Hepatocyte (in vitro differentiated cells): ENCODE results near the gene FER1L5. TPM values are rescaled to one million over a fixed set of nuclear protein-coding genes. Genes with fewer than 3 reads are reported as not detected.

ENCODE experiments used
- DNase-seq: peaks from one replicate; pipeline ENCODE4 v3.0.0-alpha.2; 2016; ENCODE audit warnings: low spot score
- H2AFZ ChIP-seq: fragments of 200-600 bp; sonication (generic); 2 replicates; pipeline ENCODE4 v1.6.0; 2016; ENCODE audit warnings: antibody characterized with exemption, mild to moderate bottlenecking
- H3K27ac ChIP-seq: fragments of 200-600 bp; sonication (generic); 2 replicates; pipeline ENCODE4 v1.5.1; 2016; ENCODE audit warnings: mild to moderate bottlenecking
- H3K27me3 ChIP-seq: fragments of 200-600 bp; sonication (generic); 2 replicates; pipeline ENCODE4 v1.6.1; 2016
- H3K36me3 ChIP-seq: fragments of 200-600 bp; sonication (generic); replicated peaks from 2 replicates; pipeline ENCODE4 v1.5.1; 2016; ENCODE audit warnings: low read depth; ENCODE audit not compliant: insufficient read depth
- H3K4me1 ChIP-seq: fragments of 200-600 bp; sonication (generic); 2 replicates; pipeline ENCODE4 v1.5.1; 2016; ENCODE audit warnings: mild to moderate bottlenecking, moderate library complexity; ENCODE audit not compliant: insufficient read depth
- H3K4me2 ChIP-seq: fragments of 200-600 bp; sonication (generic); 2 replicates; pipeline ENCODE4 v1.6.0; 2016
- H3K4me3 ChIP-seq: fragments of 200-600 bp; sonication (generic); 2 replicates; pipeline ENCODE4 v1.5.1; 2016; ENCODE audit warnings: mild to moderate bottlenecking
- H3K79me2 ChIP-seq: fragments of 200-600 bp; sonication (generic); 2 replicates; pipeline ENCODE4 v1.6.0; 2017; ENCODE audit warnings: mild to moderate bottlenecking
- H3K9me2 ChIP-seq: fragments of 200-600 bp; sonication (generic); replicated peaks from 2 replicates; pipeline ENCODE4 v1.6.0; 2017; ENCODE audit warnings: mild to moderate bottlenecking; ENCODE audit not compliant: insufficient read depth
- H3K9me3 ChIP-seq: fragments of 200-600 bp; sonication (generic); 2 replicates; pipeline ENCODE4 v1.5.1; 2016; ENCODE audit warnings: low read depth, mild to moderate bottlenecking
- H4K20me1 ChIP-seq: fragments of 200-600 bp; sonication (generic); 2 replicates; pipeline ENCODE4 v1.6.0; 2016; ENCODE audit warnings: mild to moderate bottlenecking; ENCODE audit not compliant: insufficient read depth, poor library complexity, severe bottlenecking
- EZH2 ChIP-seq: fragments of 200-600 bp; sonication (generic); IDR thresholded peaks from 2 replicates; pipeline ENCODE4 v1.6.1; 2016; ENCODE audit warnings: antibody characterized with exemption, mild to moderate bottlenecking, borderline replicate concordance
- EZH2phosphoT487 ChIP-seq: fragments of 200-600 bp; sonication (generic); IDR thresholded peaks from one replicate; pipeline ENCODE4 v1.6.1; 2018; ENCODE audit warnings: antibody characterized with exemption, mild to moderate bottlenecking, low read depth, moderate library complexity; ENCODE audit not compliant: unreplicated experiment, severe bottlenecking
- WGBS: methylation state at CpG from one replicate; pipeline ENCODE4 v1.1.6; 2016; ENCODE audit warnings: low lambda C conversion rate; ENCODE audit errors: missing lambda C conversion rate; 5-methylcytosine and 5-hydroxymethylcytosine counted together
- polyA plus RNA-seq: library from polyadenylated mRNA; unstranded; fragments of >200 nt; fragmentation: Nextera tagmentation; extraction: Ambion mirVana; gene quantifications from 2 replicates; pipeline ENCODE4 v1.2.1, GENCODE V29; 2016
- total RNA-seq: library from RNA; depleted of rRNA; stranded (reverse); fragments of >200 nt; gene quantifications from 2 replicates; pipeline ENCODE4 v1.2.3, GENCODE V29; 2014
- TF ChIP-seq, protein P1 (sequence below): fragments of 200-600 bp; sonication (generic); IDR thresholded peaks from 2 replicates; pipeline ENCODE4 v1.5.1; 2016; ENCODE audit warnings: antibody characterized with exemption, mild to moderate bottlenecking; ENCODE audit not compliant: poor library complexity

FER1L5 gene
- total and polyA plus RNA-seq, 2 experiments from 2014 or later, result 0.10 to 0.33 TPM

DNA sequence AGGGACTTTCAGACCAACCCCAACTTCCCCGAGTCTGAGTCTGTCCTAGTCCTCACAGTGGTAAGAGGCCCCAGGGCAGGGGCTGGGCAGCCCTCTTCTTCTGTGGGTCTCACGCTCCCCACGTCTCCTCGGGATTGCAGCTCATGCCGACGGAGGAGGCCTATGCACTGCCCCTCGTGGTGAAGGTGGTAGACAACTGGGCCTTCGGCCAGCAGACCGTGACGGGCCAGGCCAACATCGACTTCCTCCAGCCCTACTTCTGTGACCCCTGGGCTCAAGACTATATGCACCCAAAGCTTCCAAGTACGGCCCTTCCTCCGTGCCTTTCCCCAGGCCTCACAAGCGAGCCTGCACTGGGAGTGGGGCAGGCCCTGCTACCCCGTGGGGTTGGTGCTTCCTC lies 53.0 kb downstream of the FER1L5 start:
- TF ChIP-seq, protein P1, sequence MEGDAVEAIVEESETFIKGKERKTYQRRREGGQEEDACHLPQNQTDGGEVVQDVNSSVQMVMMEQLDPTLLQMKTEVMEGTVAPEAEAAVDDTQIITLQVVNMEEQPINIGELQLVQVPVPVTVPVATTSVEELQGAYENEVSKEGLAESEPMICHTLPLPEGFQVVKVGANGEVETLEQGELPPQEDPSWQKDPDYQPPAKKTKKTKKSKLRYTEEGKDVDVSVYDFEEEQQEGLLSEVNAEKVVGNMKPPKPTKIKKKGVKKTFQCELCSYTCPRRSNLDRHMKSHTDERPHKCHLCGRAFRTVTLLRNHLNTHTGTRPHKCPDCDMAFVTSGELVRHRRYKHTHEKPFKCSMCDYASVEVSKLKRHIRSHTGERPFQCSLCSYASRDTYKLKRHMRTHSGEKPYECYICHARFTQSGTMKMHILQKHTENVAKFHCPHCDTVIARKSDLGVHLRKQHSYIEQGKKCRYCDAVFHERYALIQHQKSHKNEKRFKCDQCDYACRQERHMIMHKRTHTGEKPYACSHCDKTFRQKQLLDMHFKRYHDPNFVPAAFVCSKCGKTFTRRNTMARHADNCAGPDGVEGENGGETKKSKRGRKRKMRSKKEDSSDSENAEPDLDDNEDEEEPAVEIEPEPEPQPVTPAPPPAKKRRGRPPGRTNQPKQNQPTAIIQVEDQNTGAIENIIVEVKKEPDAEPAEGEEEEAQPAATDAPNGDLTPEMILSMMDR, result no peak
- no peak for TF ChIP-seq EZH2phosphoT487
- no peak for TF ChIP-seq EZH2
- H3K27me3 ChIP-seq, result no peaks in the 10 kb centered on the region
- H3K9me2 ChIP-seq, result no peaks in the 10 kb centered on the region
- no peak overlapping the region for H3K4me3 ChIP-seq
- H4K20me1 ChIP-seq, result no peaks in the 10 kb centered on the region
- no peaks in the 10 kb centered on the region for H3K79me2 ChIP-seq
- H2AFZ ChIP-seq, result no peak overlapping the region
- no peak for DNase-seq
- no peaks in the 10 kb centered on the region for H3K36me3 ChIP-seq
- no peak overlapping the region for H3K4me2 ChIP-seq
- H3K9me3 ChIP-seq, result no peaks in the 10 kb centered on the region
- WGBS, result 91% methylated on average over 14 of the region's 15 CpGs
- no peaks in the 10 kb centered on the region for H3K4me1 ChIP-seq
- H3K27ac ChIP-seq, result no peak overlapping the region

DNA sequence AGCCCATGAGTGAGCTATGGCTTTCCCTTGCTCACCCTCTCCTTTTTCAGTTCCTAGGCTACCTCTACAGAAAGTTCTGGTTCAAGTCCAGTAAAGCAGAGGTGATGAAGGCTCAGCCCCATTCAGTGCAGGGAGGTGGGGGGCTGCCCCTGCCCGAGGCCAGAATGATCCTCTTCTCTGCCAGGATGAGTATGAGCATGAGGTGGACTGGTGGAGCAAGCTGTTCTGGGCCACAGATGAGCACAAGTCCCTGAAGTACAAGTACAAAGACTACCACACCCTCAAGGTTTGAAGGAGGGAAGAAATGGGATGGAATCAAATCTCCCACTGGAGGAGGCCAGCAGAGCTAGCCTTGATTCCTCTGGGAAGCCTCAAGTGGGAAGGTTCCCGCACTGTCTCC lies 54.9 kb downstream of the FER1L5 start:
- Histone ChIP-seq H2AFZ (no peak overlapping the region), H3K27me3 (no peaks in the 10 kb centered on the region), H3K4me1 (no peaks in the 10 kb centered on the region), H3K9me2 (no peaks in the 10 kb centered on the region), H4K20me1 (no peaks in the 10 kb centered on the region), H3K27ac (no peak overlapping the region), H3K4me3 (no peak overlapping the region), H3K36me3 (no peaks in the 10 kb centered on the region), H3K9me3 (no peaks in the 10 kb centered on the region), H3K4me2 (no peak overlapping the region), H3K79me2 (no peaks in the 10 kb centered on the region)
- TF ChIP-seq, protein P1, result no peak
- TF ChIP-seq EZH2phosphoT487 (no peak), EZH2 (no peak)
- WGBS, result 94% methylated on average over 2 of the region's 2 CpGs
- no peak for DNase-seq

DNA sequence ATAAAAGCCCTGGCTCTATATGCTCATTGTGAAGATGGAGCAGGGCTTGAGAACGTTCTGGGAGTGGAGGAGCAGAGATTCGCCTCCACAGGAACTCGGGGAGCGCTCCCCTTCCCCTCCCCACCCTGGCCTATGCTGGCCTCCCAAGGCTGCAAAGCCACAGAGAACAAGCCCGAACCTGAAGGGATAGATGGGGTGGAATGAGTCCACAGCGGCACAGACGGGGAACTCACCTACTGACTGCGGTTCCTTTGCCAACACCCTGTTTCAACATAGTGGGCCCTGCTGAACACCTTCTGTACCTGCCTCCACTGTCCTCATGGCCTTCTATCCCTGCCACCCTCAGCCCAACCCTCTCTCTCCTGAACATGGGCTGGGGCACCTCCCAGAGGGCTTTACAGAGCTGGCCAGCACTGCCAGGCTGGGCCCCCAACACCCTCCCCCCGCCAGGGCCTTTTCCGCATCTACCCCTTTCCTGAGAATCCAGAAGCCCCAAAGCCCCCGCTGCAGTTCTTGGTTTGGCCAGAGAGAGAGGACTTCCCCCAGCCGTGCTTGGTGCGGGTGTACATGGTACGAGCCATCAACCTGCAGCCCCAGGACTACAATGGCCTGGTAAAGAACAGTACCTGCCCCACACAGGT lies 55.8 kb downstream of the FER1L5 start:
- Histone ChIP-seq H3K36me3 (no peaks in the 10 kb centered on the region), H4K20me1 (no peaks in the 10 kb centered on the region), H3K79me2 (no peaks in the 10 kb centered on the region), H3K9me3 (no peaks in the 10 kb centered on the region), H3K27ac (no peak overlapping the region), H3K4me1 (no peaks in the 10 kb centered on the region), H3K4me3 (no peak overlapping the region), H3K27me3 (no peaks in the 10 kb centered on the region), H3K9me2 (no peaks in the 10 kb centered on the region), H2AFZ (no peak overlapping the region), H3K4me2 (no peak overlapping the region)
- TF ChIP-seq EZH2 (no peak), EZH2phosphoT487 (no peak)
- TF ChIP-seq, protein P1, result no peak
- no peak for DNase-seq
- over 99% methylated on average over 12 of the region's 14 CpGs for WGBS
